Measurements from ENCODE around the gene ESYT1.
"Not testable (repeated sequence)": the region's sequence is repeated elsewhere in the genome, so short reads cannot be mapped to it uniquely, and the experiment has no call there.

The ESYT1 gene

DNA sequence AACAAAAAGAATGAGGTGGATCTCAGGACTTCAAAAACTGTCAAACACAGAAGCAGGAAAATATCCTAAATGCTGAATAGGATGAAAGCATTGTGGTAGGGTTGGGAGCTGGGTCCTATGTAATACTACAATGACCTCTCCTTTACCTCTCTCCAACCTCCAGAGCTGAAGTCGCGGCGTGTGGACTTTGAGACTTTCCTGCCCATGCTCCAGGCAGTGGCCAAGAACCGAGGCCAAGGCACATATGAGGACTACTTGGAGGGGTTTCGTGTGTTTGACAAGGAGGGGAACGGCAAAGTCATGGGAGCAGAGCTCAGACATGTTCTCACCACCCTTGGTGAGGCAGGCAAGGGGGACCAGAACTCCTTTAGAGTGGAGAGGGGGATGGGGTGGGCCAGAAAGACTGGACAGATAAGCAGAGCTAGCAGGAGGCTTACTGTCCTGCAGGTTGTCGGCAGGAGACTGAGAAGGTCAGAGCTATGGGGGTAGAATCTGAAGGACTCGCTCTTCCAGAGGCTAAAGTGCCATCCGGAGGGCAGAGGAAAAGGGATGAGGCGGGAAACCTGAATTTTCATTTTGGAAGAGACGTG is 27.3 kb downstream of the ESYT1 start:
- Histone ChIP-seq H3K4me3 (ENCODE audit: low read depth, low read length) (no peak overlapping the region), H3K36me3 (ENCODE audit: control insufficient read depth in 2 of 2, insufficient read depth in 1 of 2, low read length in 2 of 2) (peaks cover 4 to 34% of the 10 kb centered on the region in 2 experiments), H3K4me1 (ENCODE audit: control insufficient read depth, insufficient read depth, low read length) (peaks cover 3% of the 10 kb centered on the region; the same call in 1 of the 2 replicates), H3K9me3 (ENCODE audit: control insufficient read depth, insufficient read depth, low read depth, low read length) (no peaks in the 10 kb centered on the region), H3K27ac (ENCODE audit: extremely low read depth, low read depth, low read length) (no peak overlapping the region)
- ChIA-PET POLR2A (interaction anchor here (0.7 to 3.8 kb wide), 4 partner anchors 8 to 101 kb away, joined by 3 to 20 read pairs (median 4); partner anchors contain the start of gene ESYT1), CTCF (interaction anchor here (1.0 to 2.2 kb wide), 4 partner anchors 27 to 36 kb away, joined by 6 to 8 read pairs (median 6); partner anchors contain the start of genes ESYT1, SMARCC2 and ZC3H10)
- TF ChIP-seq ZNF202 (tag by site-specific recombination; IDR thresholded peaks at IDR 0.05; ENCODE audit: borderline replicate concordance) (no peak), IKZF3 (tag by site-specific recombination; IDR thresholded peaks at IDR 0.05) (0 out of 2 replicates have a peak, but pooled peaks have one; percentile 37)

DNA sequence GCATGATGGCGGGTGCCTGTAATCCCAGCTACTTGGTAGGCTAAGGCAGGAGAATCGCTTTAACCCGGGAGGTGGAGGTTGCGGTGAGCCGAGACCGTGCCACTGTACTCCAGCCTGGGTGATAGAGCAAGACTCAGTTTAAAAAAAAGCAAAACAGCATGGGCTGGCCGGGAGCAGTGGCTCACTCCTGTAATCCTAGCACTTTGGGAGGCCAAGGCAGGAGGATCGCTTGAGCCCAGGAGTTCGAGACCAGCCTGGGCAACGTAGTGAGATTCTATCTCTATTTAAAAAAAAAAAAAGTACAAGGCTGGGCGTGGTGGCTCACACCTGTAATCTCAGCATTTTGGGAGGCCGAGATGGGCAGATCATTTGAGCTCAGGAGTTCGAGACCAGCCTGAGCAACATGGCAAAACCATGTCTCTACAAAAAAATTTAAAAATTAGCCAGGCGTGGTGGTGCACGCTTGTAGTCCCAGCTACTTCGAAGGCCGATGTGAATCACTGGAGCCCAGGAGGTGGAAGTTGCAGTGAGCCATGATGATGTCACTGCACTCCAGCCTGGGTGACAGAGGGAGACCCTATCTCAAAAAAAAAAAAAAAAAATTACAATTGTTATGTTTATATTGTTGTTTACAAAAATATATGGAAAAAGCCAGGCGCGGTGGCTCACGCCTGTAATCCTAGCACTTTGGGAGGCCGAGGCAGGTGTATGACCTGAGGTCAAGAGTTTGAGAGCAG is 28.6 kb downstream of the ESYT1 start:
- CTCF ChIA-PET = interaction anchor here (0.6 to 2.0 kb wide), 4 partner anchors 23 to 309 kb away, joined by 3 to 6 read pairs (median 4); partner anchors contain the start of gene ESYT1
- not testable (repeated sequence) for H3K4me1 ChIP-seq (ENCODE audit: control insufficient read depth, insufficient read depth, low read length)

DNA sequence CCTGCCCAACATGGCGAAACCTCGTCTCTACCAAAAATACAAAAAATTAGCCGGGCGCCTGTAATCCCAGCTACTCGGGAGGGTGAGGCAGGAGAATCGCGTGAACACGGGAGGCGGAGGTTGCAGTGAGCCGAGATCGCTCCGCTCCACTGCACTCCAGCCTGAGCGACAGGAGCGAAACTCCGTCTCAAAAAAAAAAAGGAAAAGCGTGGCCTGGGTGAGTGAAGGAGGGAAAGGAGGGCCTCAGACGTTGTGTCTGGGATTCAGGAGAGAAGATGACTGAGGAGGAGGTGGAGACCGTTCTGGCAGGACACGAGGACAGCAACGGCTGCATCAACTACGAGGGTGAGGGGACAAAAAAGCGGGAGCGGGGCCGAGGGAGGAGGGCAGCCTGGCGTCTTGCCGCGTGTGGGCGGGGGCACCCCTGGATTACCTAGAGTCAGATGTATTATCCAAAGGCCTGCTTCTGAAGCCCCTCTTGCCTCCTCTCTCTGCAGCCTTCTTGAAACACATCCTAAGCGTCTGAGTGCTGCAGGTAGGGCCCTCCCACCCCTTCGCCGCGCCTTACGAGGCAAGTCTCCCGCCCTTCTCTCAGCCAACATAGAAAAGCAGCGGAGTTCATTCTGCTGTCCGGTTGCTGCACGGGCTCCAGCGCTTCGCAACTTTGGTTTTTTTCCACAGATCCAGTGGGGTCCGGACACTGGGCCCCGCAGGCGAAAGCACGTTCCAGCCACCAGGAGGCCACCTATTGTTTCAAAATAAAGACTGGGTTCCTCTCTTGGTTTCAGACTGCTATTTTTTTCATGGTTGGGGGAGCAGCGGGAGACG is 29.3 kb downstream of the ESYT1 start:
- peaks cover 3% of the 10 kb centered on the region; the same call in 1 of the 2 replicates for H3K4me1 ChIP-seq (ENCODE audit: control insufficient read depth, insufficient read depth, low read length)
- CTCF ChIA-PET = interaction anchor here (0.6 to 2.0 kb wide), 3 partner anchors 30 to 310 kb away, joined by 5 to 17 read pairs (median 6); partner anchors contain the start of gene ESYT1
- POLR2A ChIA-PET = interaction anchor here (0.5 to 3.8 kb wide), 12 partner anchors 9 to 39 kb away, joined by 3 to 42 read pairs (median 4); partner anchors contain the start of genes ESYT1, SMARCC2 and ZC3H10
- H3K27ac ChIP-seq (ENCODE audit: extremely low read depth, low read depth, low read length) = peak overlapping the region; percentile 84
- peaks cover 7 to 54% of the 10 kb centered on the region in 2 experiments for H3K36me3 ChIP-seq (ENCODE audit: control insufficient read depth in 2 of 2, insufficient read depth in 1 of 2, low read length in 2 of 2)
- no peaks in the 10 kb centered on the region for H3K9me3 ChIP-seq (ENCODE audit: control insufficient read depth, insufficient read depth, low read depth, low read length)
- peak overlapping the region; percentile 90 for H3K4me3 ChIP-seq (ENCODE audit: low read depth, low read length)
- TF ChIP-seq ZFP3 (tag by site-specific recombination; IDR thresholded peaks at IDR 0.05; ENCODE audit: low read depth) (no peak), ZNF416 (tag by site-specific recombination; IDR thresholded peaks at IDR 0.05) (no peak), ZNF600 (tag by site-specific recombination; IDR thresholded peaks at IDR 0.05) (peak; percentile 98), ZFHX2 (tag by site-specific recombination; conservative IDR thresholded peaks at IDR 0.05) (peak; percentile 60), GLIS2 (tag by site-specific recombination; IDR thresholded peaks at IDR 0.05) (peak; percentile 20; the same call in 1 of the 2 replicates), ZFP37 (tag by site-specific recombination; IDR thresholded peaks at IDR 0.05) (peak; percentile 35; the same call in 1 of the 2 replicates), ZBTB21 (tag by site-specific recombination; IDR thresholded peaks at IDR 0.05) (no peak), ZNF549 (tag by site-specific recombination; IDR thresholded peaks at IDR 0.05) (peak; percentile 98), HOXC10 (CRISPR knock-in tag; IDR thresholded peaks at IDR 0.05) (no peak), ZNF624 (tag by site-specific recombination; IDR thresholded peaks at IDR 0.05) (0 out of 2 replicates have a peak, but pooled peaks have one; percentile 50), KLF1 (tag by site-specific recombination; IDR thresholded peaks at IDR 0.05) (no peak), ZNF664 (tag by site-specific recombination; IDR thresholded peaks at IDR 0.05) (no peak), ZNF184 (tag by site-specific recombination; IDR thresholded peaks at IDR 0.05) (no peak), ZNF658 (tag by site-specific recombination; IDR thresholded peaks at IDR 0.05) (no peak), ZBTB17 (tag by site-specific recombination; IDR thresholded peaks at IDR 0.05) (peak; percentile 79), HOXA7 (CRISPR knock-in tag; IDR thresholded peaks at IDR 0.05; ENCODE audit: borderline replicate concordance) (no peak), ZBTB7A (tag by site-specific recombination; IDR thresholded peaks at IDR 0.05; ENCODE audit: low read depth) (no peak; the same call in 1 of the 2 replicates), PRDM1 (tag by site-specific recombination; IDR thresholded peaks at IDR 0.05) (peak; percentile 96)
- TF ChIP-seq, protein P1, sequence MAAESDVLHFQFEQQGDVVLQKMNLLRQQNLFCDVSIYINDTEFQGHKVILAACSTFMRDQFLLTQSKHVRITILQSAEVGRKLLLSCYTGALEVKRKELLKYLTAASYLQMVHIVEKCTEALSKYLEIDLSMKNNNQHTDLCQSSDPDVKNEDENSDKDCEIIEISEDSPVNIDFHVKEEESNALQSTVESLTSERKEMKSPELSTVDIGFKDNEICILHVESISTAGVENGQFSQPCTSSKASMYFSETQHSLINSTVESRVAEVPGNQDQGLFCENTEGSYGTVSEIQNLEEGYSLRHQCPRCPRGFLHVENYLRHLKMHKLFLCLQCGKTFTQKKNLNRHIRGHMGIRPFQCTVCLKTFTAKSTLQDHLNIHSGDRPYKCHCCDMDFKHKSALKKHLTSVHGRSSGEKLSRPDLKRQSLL (tag by site-specific recombination; IDR thresholded peaks at IDR 0.05) = peak; percentile 28; the same call in 1 of the 2 replicates
- TF ChIP-seq, protein P2, sequence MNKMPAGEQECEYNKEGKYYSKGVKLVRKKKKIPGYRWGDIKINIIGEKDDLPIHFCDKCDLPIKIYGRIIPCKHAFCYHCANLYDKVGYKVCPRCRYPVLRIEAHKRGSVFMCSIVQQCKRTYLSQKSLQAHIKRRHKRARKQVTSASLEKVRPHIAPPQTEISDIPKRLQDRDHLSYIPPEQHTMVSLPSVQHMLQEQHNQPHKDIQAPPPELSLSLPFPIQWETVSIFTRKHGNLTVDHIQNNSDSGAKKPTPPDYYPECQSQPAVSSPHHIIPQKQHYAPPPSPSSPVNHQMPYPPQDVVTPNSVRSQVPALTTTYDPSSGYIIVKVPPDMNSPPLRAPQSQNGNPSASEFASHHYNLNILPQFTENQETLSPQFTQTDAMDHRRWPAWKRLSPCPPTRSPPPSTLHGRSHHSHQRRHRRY (tag by site-specific recombination; IDR thresholded peaks at IDR 0.05) = peak; percentile 62; the same call in 1 of the 2 replicates

More for the DNA sequence above, 28.6 kb downstream of the ESYT1 start:
- POLR2A ChIA-PET = interaction anchor here (0.6 to 3.8 kb wide), 6 partner anchors 20 to 76 kb away, joined by 3 to 20 read pairs (median 4); partner anchors contain the start of genes ESYT1 and RNF41
- Histone ChIP-seq H3K27ac (ENCODE audit: extremely low read depth, low read depth, low read length) (peak overlapping the region; percentile 84; the same call in 1 of the 2 replicates), H3K36me3 (ENCODE audit: control insufficient read depth in 2 of 2, insufficient read depth in 1 of 2, low read length in 2 of 2) (peaks cover 4 to 47% of the 10 kb centered on the region in 2 experiments)
- H3K4me3 ChIP-seq (ENCODE audit: low read depth, low read length); H3K9me3 ChIP-seq (ENCODE audit: control insufficient read depth, insufficient read depth, low read depth, low read length): not testable (repeated sequence)
- TF ChIP-seq ZNF629 (tag by site-specific recombination; IDR thresholded peaks at IDR 0.05) (peak; percentile 54; the same call in 1 of the 2 replicates), ZNF121 (tag by site-specific recombination; IDR thresholded peaks at IDR 0.05) (0 out of 2 replicates have a peak, but pooled peaks have one; percentile 64), GLIS1 (tag by site-specific recombination; IDR thresholded peaks at IDR 0.05) (0 out of 2 replicates have a peak, but pooled peaks have one; percentile 7)
- TF ChIP-seq, protein P3, sequence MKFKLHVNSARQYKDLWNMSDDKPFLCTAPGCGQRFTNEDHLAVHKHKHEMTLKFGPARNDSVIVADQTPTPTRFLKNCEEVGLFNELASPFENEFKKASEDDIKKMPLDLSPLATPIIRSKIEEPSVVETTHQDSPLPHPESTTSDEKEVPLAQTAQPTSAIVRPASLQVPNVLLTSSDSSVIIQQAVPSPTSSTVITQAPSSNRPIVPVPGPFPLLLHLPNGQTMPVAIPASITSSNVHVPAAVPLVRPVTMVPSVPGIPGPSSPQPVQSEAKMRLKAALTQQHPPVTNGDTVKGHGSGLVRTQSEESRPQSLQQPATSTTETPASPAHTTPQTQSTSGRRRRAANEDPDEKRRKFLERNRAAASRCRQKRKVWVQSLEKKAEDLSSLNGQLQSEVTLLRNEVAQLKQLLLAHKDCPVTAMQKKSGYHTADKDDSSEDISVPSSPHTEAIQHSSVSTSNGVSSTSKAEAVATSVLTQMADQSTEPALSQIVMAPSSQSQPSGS (tag by site-specific recombination; IDR thresholded peaks at IDR 0.05; ENCODE audit: low read depth) = peak; percentile 61; the same call in 1 of the 2 replicates
